GM18505 (cell line): ENCODE measurements around the gene MCM9.
A peak's percentile ranks its signal among the peaks of the same experiment; 100 is the strongest.
"Not testable (repeated sequence)": the region's sequence is repeated elsewhere in the genome, so short reads cannot be mapped to it uniquely, and the experiment has no call there.

Source experiments
- ATAC-seq: cut with Tn5 transposase; IDR thresholded peaks from one replicate; pipeline ENCODE4 v1.9.1; 2021; ENCODE audit not compliant: unreplicated experiment
- POLR2A ChIP-seq: IDR thresholded peaks from 4 replicates; pipeline ENCODE4 v1.6.1; 2011; ENCODE audit warnings: borderline replicate concordance; ENCODE audit not compliant: insufficient read depth, insufficient read length; ENCODE audit errors: extremely low read depth

The MCM9 gene

GRCh38 chr6:118808793-118809638 lies 125.9 kb downstream of the MCM9 start:
- TF ChIP-seq POLR2A: no peak
- peak; percentile 62 for ATAC-seq

DNA sequence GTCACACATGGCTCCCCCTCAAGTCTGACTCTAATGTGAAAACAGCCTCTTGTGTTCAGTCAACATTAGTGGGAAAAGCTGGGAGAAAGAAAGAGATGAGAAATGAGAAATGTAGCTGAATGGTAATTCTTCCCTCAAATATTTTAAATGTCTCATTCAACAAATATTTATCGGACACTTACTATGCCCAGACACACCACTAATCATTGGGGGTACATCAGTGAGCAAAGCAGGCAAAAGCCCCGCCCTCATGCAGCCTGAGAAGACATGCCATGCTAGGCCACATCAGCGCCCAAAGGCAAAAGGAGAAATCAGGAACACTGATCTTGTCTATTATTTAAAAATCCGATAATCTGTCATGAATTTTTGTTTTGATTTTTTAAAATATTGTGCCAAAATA lies 130.9 kb downstream of the MCM9 start:
- TF ChIP-seq POLR2A: no peak
- no peak for ATAC-seq

- no peak for TF ChIP-seq POLR2A
- no peak for ATAC-seq
These were observed 133.7 kb downstream of the MCM9 start for GRCh38 chr6:118801257-118801656.

DNA sequence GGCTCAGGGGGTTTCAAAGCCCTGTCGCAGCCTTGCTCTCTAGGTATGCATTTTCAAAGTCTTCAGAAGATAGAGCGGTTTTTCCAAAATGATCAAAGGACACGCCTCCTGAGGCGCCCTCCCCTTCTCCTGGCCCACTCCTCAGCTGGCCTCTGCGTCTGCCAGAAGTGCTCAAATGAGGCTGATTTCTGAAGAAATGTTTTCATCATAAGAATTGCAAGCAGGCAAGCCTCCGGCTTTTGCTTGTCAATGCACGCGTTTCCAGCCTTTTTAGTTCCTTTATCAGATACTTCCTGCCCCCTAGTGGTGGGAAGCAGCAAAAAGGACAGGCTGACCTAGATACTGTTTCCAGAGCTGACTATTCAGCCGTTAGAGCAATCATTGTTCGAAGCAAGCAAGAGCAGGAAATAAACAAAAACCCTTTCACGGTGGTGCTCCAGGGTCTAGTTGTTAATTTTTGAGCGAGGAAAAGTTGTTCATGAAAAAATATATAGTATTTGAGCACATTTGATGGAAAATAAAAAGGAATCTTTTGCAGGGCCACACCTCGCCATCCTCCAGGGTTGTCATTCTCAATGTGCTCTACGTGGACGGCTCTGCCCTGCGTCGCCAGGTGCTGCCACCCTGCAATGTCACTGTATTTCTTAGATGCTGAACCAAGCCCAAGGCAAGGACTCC lies 134.4 kb downstream of the MCM9 start:
- peak; percentile 94 for ATAC-seq
- no peak for TF ChIP-seq POLR2A

DNA sequence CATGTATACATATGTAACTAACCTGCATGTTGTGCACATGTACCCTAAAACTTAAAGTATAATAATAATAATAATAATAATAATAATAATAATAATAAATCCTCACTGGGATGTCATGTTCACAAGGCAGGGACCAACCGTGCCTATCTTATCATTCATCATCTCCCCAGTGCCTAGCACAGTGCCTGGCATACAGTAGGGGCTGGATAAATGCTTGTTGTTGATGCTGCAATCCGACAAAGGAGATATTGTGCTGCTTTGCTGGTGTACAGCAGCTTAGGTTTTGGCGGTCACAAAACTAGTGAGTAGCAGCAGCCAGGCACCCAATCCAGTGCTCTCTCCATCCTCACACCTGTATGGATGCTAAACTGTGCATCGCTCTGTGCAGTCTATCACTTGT lies 135.1 kb downstream of the MCM9 start:
- ATAC-seq: no peak
- no peak for TF ChIP-seq POLR2A

DNA sequence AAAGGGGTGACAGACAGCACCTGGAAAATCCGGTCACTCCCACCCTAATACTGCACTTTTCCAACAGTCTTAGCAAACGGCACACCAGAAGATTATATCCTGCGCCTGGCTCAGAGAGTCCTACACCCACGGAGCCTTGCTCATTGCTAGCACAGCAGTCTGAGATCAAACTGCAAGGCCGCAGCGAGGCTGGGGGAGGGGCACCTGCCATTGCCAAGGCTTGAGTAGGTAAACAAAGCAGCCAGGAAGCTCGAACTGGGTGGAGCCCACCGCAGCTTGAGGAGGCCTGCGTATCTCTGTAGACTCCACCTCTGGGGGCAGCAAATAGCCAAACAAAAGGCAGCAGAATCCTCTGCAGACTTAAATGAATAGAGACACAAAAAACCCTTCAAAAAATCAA lies 138.4 kb downstream of the MCM9 start:
- ATAC-seq: not testable (repeated sequence)

GRCh38 chr6:118791499-118791898 lies 143.5 kb downstream of the MCM9 start:
- no peak for TF ChIP-seq POLR2A
- no peak for ATAC-seq

DNA sequence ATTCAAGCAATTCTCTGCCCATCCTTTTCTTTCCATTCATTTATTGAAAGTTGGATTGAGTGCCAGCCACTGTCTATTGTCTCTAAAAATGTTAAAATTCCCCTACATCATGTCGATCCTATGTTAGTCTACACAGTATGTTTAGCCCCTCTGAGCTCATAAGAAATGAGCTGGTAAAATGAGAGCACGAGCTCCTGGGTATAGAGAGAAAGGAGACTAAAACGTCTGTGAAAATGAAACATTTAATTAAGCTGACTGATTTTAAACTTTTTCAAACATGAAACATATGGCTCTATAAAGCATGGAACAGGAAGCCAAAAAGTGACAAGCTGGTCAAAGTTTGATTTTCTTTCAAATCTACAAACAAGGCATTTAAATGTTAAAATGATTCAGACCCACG lies 145.0 kb downstream of the MCM9 start:
- ATAC-seq: no peak
- TF ChIP-seq POLR2A: no peak

- no peak for ATAC-seq
- no peak for TF ChIP-seq POLR2A
These were observed 145.5 kb downstream of the MCM9 start for GRCh38 chr6:118789419-118789818.

- ATAC-seq: no peak
- TF ChIP-seq POLR2A: no peak
These were observed 146.3 kb downstream of the MCM9 start for GRCh38 chr6:118788702-118789101.

GRCh38 chr6:118787724-118788423 lies 147.1 kb downstream of the MCM9 start:
- no peak for TF ChIP-seq POLR2A
- no peak for ATAC-seq

GRCh38 chr6:118786596-118787453 lies 148.1 kb downstream of the MCM9 start:
- ATAC-seq: no peak
- no peak for TF ChIP-seq POLR2A

DNA sequence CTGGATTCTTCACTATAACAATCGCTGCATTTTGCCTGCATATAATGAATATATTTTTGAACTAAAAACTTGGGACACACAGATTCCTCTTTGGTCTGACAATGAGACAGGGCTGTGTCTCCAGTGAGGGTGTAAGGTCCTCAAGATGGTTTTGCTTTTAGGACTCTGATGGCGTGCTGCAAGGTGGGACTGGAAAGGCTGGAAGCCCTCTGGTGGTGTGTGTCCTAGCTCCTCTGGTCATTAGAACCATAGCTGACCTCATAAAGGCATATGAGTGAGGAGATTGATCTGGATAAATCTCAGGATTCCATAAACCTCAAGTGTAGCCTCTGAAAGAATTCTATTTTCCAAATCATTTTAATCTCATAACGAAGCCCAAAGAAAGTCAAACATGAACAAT lies 149.4 kb downstream of the MCM9 start:
- TF ChIP-seq POLR2A: no peak
- ATAC-seq: no peak
